H7 (cell line): Measurements from ENCODE around the gene RHOBTB1. TPM values are rescaled to one million over a fixed set of nuclear protein-coding genes. Genes with fewer than 3 reads are reported as not detected.

Experiments used
- DNase-seq: peaks from one replicate; pipeline ENCODE4 v3.0.0; 2012
- H3K27me3 ChIP-seq: 2 replicates; pipeline ENCODE4 v1.6.0; 2011; ENCODE audit warnings: mild to moderate bottlenecking, low read length; ENCODE audit not compliant: control insufficient read depth, insufficient read depth
- H3K36me3 ChIP-seq: replicated peaks from 2 replicates; pipeline ENCODE4 v1.5.1; 2011; ENCODE audit warnings: low read length; ENCODE audit not compliant: control insufficient read depth, insufficient read depth
- H3K4me3 ChIP-seq: 2 replicates; pipeline ENCODE4 v1.5.1; 2011; ENCODE audit warnings: low read depth, mild to moderate bottlenecking, control low read depth, low read length, moderate library complexity; ENCODE audit not compliant: insufficient read depth
- total RNA-seq: library from RNA; depleted of rRNA; stranded (reverse); fragments of >200 nt; shearing (Covaris generic); gene quantifications from 2 replicates; pipeline ENCODE4 v1.2.3, GENCODE V29; 2014

RHOBTB1 gene
- total RNA-seq, 1 experiment from 2014 or later, result 8.1 TPM

- no peak for DNase-seq
- no peaks in the 10 kb centered on the region for H3K27me3 ChIP-seq
- H3K4me3 ChIP-seq, result no peak overlapping the region
- no peaks in the 10 kb centered on the region for H3K36me3 ChIP-seq
Observed at GRCh38 chr10:60896033-60896432, 48.0 kb downstream of the RHOBTB1 start.

DNA sequence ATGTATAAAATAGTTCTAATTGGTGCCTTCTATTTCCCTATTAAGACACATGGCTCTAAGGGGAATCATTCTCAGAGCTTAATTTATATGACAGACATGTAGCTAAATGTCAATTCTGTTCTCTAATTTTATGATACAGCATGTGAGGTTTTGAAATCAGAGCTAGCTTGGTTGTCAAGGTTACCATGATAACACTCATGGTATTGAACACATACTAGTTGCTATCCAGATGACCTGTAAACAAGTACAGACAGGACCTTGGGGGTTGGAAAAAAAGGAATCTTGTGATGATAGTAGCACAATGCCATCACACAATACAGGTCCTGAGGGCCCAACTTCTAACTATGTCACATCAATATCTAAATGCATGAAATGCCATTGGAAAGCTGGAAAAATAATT lies 49.2 kb downstream of the RHOBTB1 start:
- Histone ChIP-seq H3K4me3 (no peak overlapping the region), H3K36me3 (no peaks in the 10 kb centered on the region), H3K27me3 (no peaks in the 10 kb centered on the region)
- no peak for DNase-seq

DNA sequence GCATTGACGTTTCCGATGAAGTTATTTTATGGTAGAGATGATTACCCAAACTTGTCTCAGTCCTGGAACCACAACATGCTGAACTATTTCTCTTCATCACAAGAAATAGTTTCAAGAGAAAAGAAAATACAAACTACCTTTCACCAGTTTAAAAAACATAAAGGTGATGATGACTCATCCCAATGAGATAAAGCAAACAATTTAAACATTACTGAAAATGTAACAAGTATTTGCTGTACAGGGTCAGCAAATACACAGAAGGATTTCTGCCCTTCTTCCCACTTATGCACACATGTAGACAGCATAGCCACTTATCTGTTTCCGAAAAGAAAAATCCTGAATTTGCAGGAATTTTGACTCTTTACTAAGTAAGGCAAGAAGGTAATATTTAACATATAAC lies 50.8 kb downstream of the RHOBTB1 start:
- no peak overlapping the region for H3K4me3 ChIP-seq
- H3K27me3 ChIP-seq, result no peaks in the 10 kb centered on the region
- H3K36me3 ChIP-seq, result no peaks in the 10 kb centered on the region
- DNase-seq, result no peak

DNA sequence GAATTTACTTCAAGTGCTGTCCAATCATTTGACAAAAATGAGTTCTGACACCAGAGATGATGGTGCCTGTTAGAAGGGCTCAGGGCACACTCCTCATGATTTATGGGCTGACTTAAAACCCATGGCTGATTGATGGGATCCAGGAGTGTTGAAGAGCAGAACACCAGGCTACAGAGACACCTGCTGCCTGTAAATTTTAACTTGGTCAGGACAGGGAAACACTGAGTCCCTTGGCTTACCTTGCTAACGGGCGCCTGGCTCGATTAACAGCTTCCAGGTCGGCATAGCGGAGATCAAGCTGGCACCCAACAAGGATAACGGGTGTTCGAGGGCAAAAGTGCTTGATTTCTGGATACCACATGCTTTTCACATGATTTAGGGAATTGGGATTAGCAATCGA lies 51.4 kb downstream of the RHOBTB1 start:
- Histone ChIP-seq H3K27me3 (no peaks in the 10 kb centered on the region), H3K36me3 (no peaks in the 10 kb centered on the region), H3K4me3 (no peak overlapping the region)
- DNase-seq, result no peak

DNA sequence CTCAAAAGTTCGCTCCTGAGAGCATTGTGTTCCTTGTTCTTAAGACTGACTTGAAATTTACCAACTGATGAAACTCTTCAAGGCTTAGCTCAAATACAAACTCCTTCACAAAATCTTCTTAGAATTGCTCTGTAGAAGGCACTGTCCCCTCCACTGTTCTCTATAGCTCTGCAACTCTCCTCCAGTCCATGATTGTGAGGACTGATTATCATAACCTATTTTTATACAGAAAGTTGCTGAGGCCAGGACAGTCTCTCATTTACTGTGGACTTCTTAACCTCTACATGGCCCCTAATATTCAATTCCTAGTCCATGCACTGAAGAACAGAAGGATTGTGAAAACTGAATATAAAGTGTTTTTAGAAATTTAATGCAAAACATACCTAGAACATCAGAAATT lies 53.2 kb downstream of the RHOBTB1 start:
- Histone ChIP-seq H3K4me3 (no peak overlapping the region), H3K36me3 (no peaks in the 10 kb centered on the region), H3K27me3 (no peaks in the 10 kb centered on the region)
- DNase-seq, result no peak

GRCh38 chr10:60883187-60883586 lies 60.8 kb downstream of the RHOBTB1 start:
- Histone ChIP-seq H3K4me3 (no peak overlapping the region), H3K27me3 (no peaks in the 10 kb centered on the region), H3K36me3 (no peaks in the 10 kb centered on the region)
- peak; percentile 18 for DNase-seq

GRCh38 chr10:60878224-60878623 lies 65.8 kb downstream of the RHOBTB1 start:
- no peaks in the 10 kb centered on the region for H3K27me3 ChIP-seq
- H3K4me3 ChIP-seq, result no peak overlapping the region
- DNase-seq, result no peak
- H3K36me3 ChIP-seq, result no peaks in the 10 kb centered on the region

GRCh38 chr10:60877777-60878120 lies 66.2 kb downstream of the RHOBTB1 start:
- H3K27me3 ChIP-seq, result no peaks in the 10 kb centered on the region
- no peaks in the 10 kb centered on the region for H3K36me3 ChIP-seq
- no peak overlapping the region for H3K4me3 ChIP-seq
- no peak for DNase-seq

GRCh38 chr10:60877061-60877776 lies 66.8 kb downstream of the RHOBTB1 start:
- DNase-seq, result no peak
- no peak overlapping the region for H3K4me3 ChIP-seq
- H3K27me3 ChIP-seq, result no peaks in the 10 kb centered on the region
- no peaks in the 10 kb centered on the region for H3K36me3 ChIP-seq

DNA sequence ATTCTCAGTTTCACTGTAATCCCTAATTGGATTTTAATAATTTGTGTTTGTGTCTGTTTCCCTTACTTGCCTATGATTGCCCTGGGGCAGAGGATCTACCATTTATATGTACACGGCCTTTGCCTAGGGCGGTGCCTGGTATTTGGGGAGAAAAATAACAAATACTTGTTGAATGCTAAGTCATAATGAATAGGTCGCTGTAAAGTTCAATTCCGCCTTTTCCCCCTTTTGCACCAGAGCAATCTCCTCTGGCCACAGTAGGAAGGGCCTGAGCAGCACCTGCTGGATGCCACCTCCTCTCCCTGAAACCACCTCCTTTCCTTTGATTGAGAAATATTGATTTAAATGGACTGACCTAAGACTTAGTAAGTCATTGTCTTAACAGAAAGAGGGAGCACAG lies 70.2 kb downstream of the RHOBTB1 start:
- Histone ChIP-seq H3K27me3 (no peaks in the 10 kb centered on the region), H3K36me3 (no peaks in the 10 kb centered on the region), H3K4me3 (no peak overlapping the region)
- no peak for DNase-seq

GRCh38 chr10:60872451-60872850 lies 71.5 kb downstream of the RHOBTB1 start:
- H3K36me3 ChIP-seq, result no peaks in the 10 kb centered on the region
- H3K4me3 ChIP-seq, result no peak overlapping the region
- no peak for DNase-seq
- H3K27me3 ChIP-seq, result no peaks in the 10 kb centered on the region

- Histone ChIP-seq H3K36me3 (no peaks in the 10 kb centered on the region), H3K4me3 (no peak overlapping the region), H3K27me3 (no peaks in the 10 kb centered on the region)
- no peak for DNase-seq
Observed at GRCh38 chr10:60871215-60871614, 72.8 kb downstream of the RHOBTB1 start.

GRCh38 chr10:60870803-60871202 lies 73.2 kb downstream of the RHOBTB1 start:
- no peak overlapping the region for H3K4me3 ChIP-seq
- H3K27me3 ChIP-seq, result no peaks in the 10 kb centered on the region
- no peak for DNase-seq
- H3K36me3 ChIP-seq, result no peaks in the 10 kb centered on the region

- H3K27me3 ChIP-seq, result no peaks in the 10 kb centered on the region
- no peaks in the 10 kb centered on the region for H3K36me3 ChIP-seq
- DNase-seq, result peak; percentile 26
- H3K4me3 ChIP-seq, result no peak overlapping the region
Observed at GRCh38 chr10:60870416-60870728, 73.6 kb downstream of the RHOBTB1 start.

DNA sequence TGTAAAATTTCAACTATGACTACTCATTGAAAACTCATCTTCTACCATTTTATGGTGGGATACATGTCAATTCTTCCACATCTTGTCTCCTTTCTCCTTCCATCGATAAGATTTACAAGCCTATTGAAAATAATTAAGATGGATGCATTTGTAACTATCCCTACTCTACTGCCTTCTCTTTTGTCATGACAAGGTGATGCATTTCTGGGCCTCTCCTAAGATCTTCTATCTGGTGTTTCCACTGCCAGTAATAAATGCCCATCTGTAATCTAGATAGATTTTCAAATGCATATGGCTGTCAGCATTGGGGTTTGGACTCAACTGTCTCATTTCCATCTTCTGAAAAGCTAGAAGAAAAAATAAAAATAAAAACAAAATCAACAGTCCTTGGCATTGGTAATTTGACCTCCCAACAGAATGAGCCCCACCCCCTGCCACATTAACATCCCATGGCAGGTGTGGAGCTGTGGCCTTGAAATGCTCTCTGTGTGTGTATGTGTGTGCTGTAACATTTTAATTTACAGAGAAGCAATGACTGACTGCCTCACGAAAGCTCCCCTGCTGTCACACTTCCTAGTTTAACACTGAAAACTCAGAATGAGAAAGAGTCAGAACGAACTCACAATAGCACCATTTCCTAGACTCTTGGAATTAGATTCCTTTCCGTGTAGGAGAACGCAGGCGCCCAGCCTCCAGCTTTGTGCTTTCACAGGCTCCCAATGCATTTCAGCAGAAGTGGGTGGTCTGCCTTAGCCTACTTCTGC lies 74.2 kb downstream of the RHOBTB1 start:
- Histone ChIP-seq H3K36me3 (no peaks in the 10 kb centered on the region), H3K27me3 (no peaks in the 10 kb centered on the region), H3K4me3 (no peak overlapping the region)
- no peak for DNase-seq
